Upper lobe of left lung (tissue), 6 donors: ENCODE data around the gene L3MBTL3. TPM values are rescaled to one million over a fixed set of nuclear protein-coding genes. Genes with fewer than 3 reads are reported as not detected.
A peak's percentile ranks its signal among the peaks of the same experiment; 100 is the strongest.

ENCODE experiments used
- ATAC-seq, 2 donors: fragments of 200-7000 bp; cut with Tn5 transposase; one replicate each; pipeline ENCODE4 v1.9.1; 2022; ENCODE audit warnings: mild to moderate bottlenecking in 2 of 2, moderate library complexity in 2 of 2; ENCODE audit not compliant: low FRiP score in 2 of 2
- DNase-seq, 2 donors: peaks; one replicate each; pipeline ENCODE4 v3.0.0-alpha.2; 2019 to 2020
- H3K27ac ChIP-seq, 4 donors: fragments of 200-600 bp; sonication (generic); one replicate each; pipeline ENCODE4 v1.5.1; 2016 to 2019
- H3K27me3 ChIP-seq, 4 donors: fragments of 200-600 bp; sonication (generic); one replicate each; pipeline ENCODE4 v1.5.1; 2017 to 2019
- H3K36me3 ChIP-seq, 4 donors: fragments of 200-600 bp; sonication (generic); one replicate each; pipeline ENCODE4 v1.5.1; 2016 to 2019
- H3K4me1 ChIP-seq, 4 donors: fragments of 200-600 bp; sonication (generic); one replicate each; pipeline ENCODE4 v1.5.1; 2018 to 2019
- H3K4me3 ChIP-seq, 4 donors: fragments of 200-600 bp; sonication (generic); one replicate each; pipeline ENCODE4 v1.5.1; 2017 to 2019; ENCODE audit warnings: mild to moderate bottlenecking in 2 of 4, moderate library complexity in 1 of 4
- H3K9me3 ChIP-seq, 4 donors: fragments of 200-600 bp; sonication (generic); one replicate each; pipeline ENCODE4 v1.5.1; 2018 to 2019
- EP300 ChIP-seq, 4 donors: sonication (generic); formaldehyde crosslinking; IDR thresholded peaks; one replicate each; pipeline ENCODE4 v1.5.1; 2017; ENCODE audit warnings: antibody characterized with exemption in 4 of 4, control low read depth in 2 of 4
- POLR2A ChIP-seq, 4 donors: fragments of 450-650 bp; IDR thresholded peaks; one replicate each; pipeline ENCODE4 v1.5.1; 2016 to 2017; ENCODE audit warnings: antibody characterized with exemption in 4 of 4, mild to moderate bottlenecking in 2 of 4
- POLR2AphosphoS5 ChIP-seq, 2 donors: sonication (generic); formaldehyde crosslinking; IDR thresholded peaks; one replicate each; pipeline ENCODE4 v1.5.1; 2017; ENCODE audit warnings: antibody characterized with exemption in 2 of 2
- WGBS, 2 donors: methylation state at CpG; one replicate each; pipeline ENCODE4 v1.1.5; 2017 to 2018; 5-methylcytosine and 5-hydroxymethylcytosine counted together
- total RNA-seq, 6 donors: library from RNA; depleted of rRNA in 4 of 6; stranded (reverse); fragments of >200 nt in 4 of 6; gene quantifications; one replicate each; pipeline versions ENCODE4 v1.1.0 to v1.2.1, GENCODE V29; 2016 to 2021
- TF ChIP-seq, protein P1 (sequence below), 6 experiments: fragments of 450-650 bp in 4 of 6; fragments of 200-600 bp in 2 of 6; sonication (generic) in 2 of 6; IDR thresholded peaks; one replicate each; pipeline ENCODE4 v1.5.1; 2016 to 2019; ENCODE audit warnings: antibody characterized with exemption in 6 of 6
- donor health status: DM: no; HTN: no; CAD: no; lungs with moderate emphysema.
- donor health status: DM: no; HTN: yes; CAD: no; lungs with severe emphysema.

Gene L3MBTL3
- total RNA-seq, 6 donors from 2014 or later: 3.2 to 9.3 (median 6.5) TPM

DNA sequence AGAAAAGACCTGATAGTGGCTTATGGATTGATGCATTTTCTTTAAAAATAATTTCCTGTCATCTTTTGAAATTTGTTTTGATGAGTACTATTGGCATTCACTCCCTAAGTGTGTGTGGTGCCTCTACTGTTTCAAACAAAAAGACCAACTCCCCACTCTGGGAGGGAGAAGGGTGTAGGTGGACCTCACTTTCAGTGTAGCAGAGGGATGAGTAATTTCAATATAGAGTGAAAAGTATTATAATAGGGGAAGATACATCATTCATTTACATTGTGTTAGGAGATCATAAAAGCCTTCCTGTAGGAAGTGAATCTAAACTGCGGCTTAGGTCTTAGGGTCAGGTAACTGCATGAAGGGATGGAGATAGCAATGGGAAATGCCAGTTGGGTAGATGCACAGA, 158.0 kb downstream of the L3MBTL3 start:
- DNase-seq: no peak
- no peak for ATAC-seq
- Histone ChIP-seq H3K36me3 (no peaks in the 10 kb centered on the region), H3K4me3 (no peak overlapping the region), H3K9me3 (no peaks in the 10 kb centered on the region), H3K27ac (no peak overlapping the region), H3K4me1 (no peaks in the 10 kb centered on the region), H3K27me3 (no peaks in the 10 kb centered on the region)
- no peak for TF ChIP-seq POLR2AphosphoS5 (IDR thresholded peaks at IDR 0.05)
- TF ChIP-seq, protein P1, sequence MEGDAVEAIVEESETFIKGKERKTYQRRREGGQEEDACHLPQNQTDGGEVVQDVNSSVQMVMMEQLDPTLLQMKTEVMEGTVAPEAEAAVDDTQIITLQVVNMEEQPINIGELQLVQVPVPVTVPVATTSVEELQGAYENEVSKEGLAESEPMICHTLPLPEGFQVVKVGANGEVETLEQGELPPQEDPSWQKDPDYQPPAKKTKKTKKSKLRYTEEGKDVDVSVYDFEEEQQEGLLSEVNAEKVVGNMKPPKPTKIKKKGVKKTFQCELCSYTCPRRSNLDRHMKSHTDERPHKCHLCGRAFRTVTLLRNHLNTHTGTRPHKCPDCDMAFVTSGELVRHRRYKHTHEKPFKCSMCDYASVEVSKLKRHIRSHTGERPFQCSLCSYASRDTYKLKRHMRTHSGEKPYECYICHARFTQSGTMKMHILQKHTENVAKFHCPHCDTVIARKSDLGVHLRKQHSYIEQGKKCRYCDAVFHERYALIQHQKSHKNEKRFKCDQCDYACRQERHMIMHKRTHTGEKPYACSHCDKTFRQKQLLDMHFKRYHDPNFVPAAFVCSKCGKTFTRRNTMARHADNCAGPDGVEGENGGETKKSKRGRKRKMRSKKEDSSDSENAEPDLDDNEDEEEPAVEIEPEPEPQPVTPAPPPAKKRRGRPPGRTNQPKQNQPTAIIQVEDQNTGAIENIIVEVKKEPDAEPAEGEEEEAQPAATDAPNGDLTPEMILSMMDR (IDR thresholded peaks at IDR 0.05): no peak
- TF ChIP-seq POLR2A (IDR thresholded peaks at IDR 0.05): no peak
- TF ChIP-seq EP300 (IDR thresholded peaks at IDR 0.05): no peak
- 88 to 95% methylated on average over 1 of the region's 1 CpG for WGBS, 2 donors

DNA sequence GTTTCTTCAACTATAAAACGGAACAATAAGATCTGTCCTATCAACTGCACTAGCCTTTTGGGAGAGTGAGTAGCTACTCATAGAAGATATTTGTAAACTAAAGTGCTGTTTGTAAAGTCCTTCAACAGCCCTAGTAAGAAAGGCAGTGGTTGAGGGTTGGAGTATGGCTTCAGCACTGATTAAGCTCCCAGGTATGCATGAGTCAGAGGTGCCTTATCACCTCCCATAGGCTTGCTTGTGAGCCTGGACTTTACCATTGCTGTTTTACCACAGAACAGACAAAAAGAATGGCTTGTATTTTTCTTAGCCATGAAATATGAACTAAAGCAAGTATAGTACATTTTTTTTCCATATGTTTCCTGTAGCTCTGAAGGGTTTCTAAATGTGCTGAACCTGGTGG, 160.3 kb downstream of the L3MBTL3 start:
- ATAC-seq (peak in 1 of 2 donors; percentile 63), DNase-seq (no peak)
- TF ChIP-seq, protein P1 (IDR thresholded peaks at IDR 0.05): no peak
- no peak for TF ChIP-seq POLR2A (IDR thresholded peaks at IDR 0.05)
- no peak for TF ChIP-seq POLR2AphosphoS5 (IDR thresholded peaks at IDR 0.05)
- TF ChIP-seq EP300 (IDR thresholded peaks at IDR 0.05): no peak
- Histone ChIP-seq H3K9me3 (no peaks in the 10 kb centered on the region), H3K27me3 (no peaks in the 10 kb centered on the region), H3K4me3 (no peak overlapping the region), H3K4me1 (no peaks in the 10 kb centered on the region), H3K36me3 (no peaks in the 10 kb centered on the region), H3K27ac (no peak overlapping the region)
- WGBS, 2 donors: 77 to 93% methylated on average over 1 of the region's 1 CpG

DNA sequence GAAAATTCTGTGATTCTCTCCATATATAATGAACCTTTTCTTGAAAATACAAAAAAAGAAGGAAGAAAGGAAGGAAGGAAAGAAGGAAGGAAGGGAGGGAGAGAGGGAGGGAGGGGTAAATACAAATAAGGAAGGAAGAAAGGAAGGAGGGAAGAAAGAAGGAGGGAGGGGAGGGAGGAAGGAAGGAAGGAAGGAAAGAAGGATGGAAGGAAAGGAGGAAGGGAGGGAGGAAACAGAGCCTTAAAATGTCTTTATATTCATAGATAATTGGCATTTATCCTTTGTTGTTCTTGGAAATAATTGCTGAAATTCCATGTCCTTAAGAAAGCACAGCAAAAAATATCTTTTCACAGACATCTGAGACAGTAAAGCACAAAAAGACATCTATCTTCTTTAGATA, 164.1 kb downstream of the L3MBTL3 start:
- H3K27me3 ChIP-seq: no peaks in the 10 kb centered on the region
- no peak overlapping the region for H3K27ac ChIP-seq
- H3K9me3 ChIP-seq: no peaks in the 10 kb centered on the region
- DNase-seq: no peak
- no peaks in the 10 kb centered on the region for H3K36me3 ChIP-seq
- no peak overlapping the region for H3K4me3 ChIP-seq
- H3K4me1 ChIP-seq: no peaks in the 10 kb centered on the region
- TF ChIP-seq EP300 (IDR thresholded peaks at IDR 0.05) (no peak), POLR2A (IDR thresholded peaks at IDR 0.05) (no peak), POLR2AphosphoS5 (IDR thresholded peaks at IDR 0.05) (no peak)
- TF ChIP-seq, protein P1 (IDR thresholded peaks at IDR 0.05): no peak
- no peak for ATAC-seq

DNA sequence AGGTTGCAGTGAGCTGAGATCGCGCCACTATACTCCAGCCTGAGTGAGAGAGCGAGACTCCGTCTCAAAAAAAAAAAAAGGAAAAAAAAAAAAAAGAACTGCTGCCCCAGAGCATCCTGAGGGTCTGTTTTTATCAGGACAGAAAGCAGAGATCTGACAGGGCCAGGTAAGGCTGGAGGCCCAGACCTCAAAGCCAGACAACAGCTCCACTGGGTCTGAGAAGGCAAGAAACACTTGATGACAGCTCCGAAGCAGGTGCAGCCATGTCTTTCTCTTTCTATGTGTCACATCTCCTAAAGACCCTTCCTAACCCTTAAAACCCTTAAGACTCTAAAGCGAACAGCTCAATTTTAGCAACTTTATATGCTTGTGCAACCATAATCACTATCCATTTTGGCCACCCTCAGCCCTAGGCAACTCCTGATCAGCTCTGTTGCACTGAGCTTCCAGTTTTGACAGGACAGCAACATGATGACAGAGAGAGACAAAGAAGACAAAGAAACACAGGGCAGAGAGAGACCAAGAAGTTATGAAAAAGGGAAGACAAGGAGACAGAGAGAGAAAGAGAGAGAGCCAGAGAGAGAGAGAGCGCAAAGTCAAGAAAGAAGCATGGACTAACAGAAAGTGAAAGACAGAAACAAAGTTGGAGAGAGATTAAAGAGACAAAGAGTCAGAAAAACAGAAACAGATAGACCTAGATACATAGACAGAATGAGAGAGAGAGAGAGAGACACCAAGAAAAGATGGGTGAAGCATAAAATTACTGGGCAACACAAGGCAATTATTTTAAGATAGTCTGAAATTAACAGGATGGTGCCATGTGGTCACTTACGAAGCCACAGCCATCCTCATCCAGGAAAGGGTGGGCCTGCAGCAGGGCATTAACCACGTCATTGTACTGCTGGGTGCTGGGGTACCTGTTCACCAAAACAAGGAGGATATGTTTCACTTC, 165.2 kb downstream of the L3MBTL3 start:
- WGBS, 2 donors: 82 to 90% methylated on average over 9 of the region's 9 CpGs
- ATAC-seq (no peak), DNase-seq (peak in 1 of 2 donors; percentile 23)
- TF ChIP-seq POLR2AphosphoS5 (IDR thresholded peaks at IDR 0.05) (no peak), EP300 (IDR thresholded peaks at IDR 0.05) (no peak), POLR2A (IDR thresholded peaks at IDR 0.05) (no peak)
- TF ChIP-seq, protein P1 (IDR thresholded peaks at IDR 0.05): no peak
- Histone ChIP-seq H3K9me3 (no peaks in the 10 kb centered on the region), H3K36me3 (no peaks in the 10 kb centered on the region), H3K27me3 (no peaks in the 10 kb centered on the region), H3K4me1 (no peaks in the 10 kb centered on the region), H3K4me3 (no peak overlapping the region), H3K27ac (peak overlapping the region in 1 of 4 donors; percentile 17)
